ENCODE data around the gene POMGNT2. TPM values are rescaled to one million over a fixed set of nuclear protein-coding genes. Genes with fewer than 3 reads are reported as not detected.

Gene POMGNT2
- total RNA-seq, 1 donor from 2014 or later = 13.0 TPM

- H3K27me3 ChIP-seq (ENCODE audit: insufficient read depth, low read length) = no peaks in the 10 kb centered on the region
- Mint-ChIP-seq H3K36me3 (ENCODE audit: low read depth, unreplicated experiment) (no peaks in the 10 kb centered on the region), H3K4me1 (ENCODE audit: low read depth, unreplicated experiment) (no peaks in the 10 kb centered on the region), H3K9me3 (ENCODE audit: unreplicated experiment) (peaks cover 14% of the 10 kb centered on the region), H3K4me3 (ENCODE audit: unreplicated experiment) (no peak overlapping the region), H3K27me3 (ENCODE audit: low read depth, unreplicated experiment) (peaks cover 9% of the 10 kb centered on the region), H3K27ac (ENCODE audit: unreplicated experiment) (no peak overlapping the region)
- H3K27ac ChIP-seq (ENCODE audit: low read depth, low read length) = no peak overlapping the region
- no peak overlapping the region for H3K4me3 ChIP-seq (ENCODE audit: insufficient read depth, low read depth, low read length)
- H4K20me1 ChIP-seq (ENCODE audit: insufficient read depth, low read length) = no peaks in the 10 kb centered on the region
- no peak overlapping the region for H3K4me2 ChIP-seq (ENCODE audit: low read length)
- no peak for TF ChIP-seq CTCF (IDR thresholded peaks at IDR 0.05; ENCODE audit: insufficient read depth, low read depth, low read length)
- no peak for TF ChIP-seq EZH2 (IDR thresholded peaks at IDR 0.05; ENCODE audit: insufficient read depth, low read length)
- FAIRE-seq = no peak
- H3K79me2 ChIP-seq (ENCODE audit: insufficient read depth, low read length) = no peaks in the 10 kb centered on the region
- no peak overlapping the region for H3K9ac ChIP-seq (ENCODE audit: low read length)
- no peak for DNase-seq (ENCODE audit: low read depth)
- no peaks in the 10 kb centered on the region for H3K4me1 ChIP-seq (ENCODE audit: insufficient read depth, low read length)
- no peak overlapping the region for H2AFZ ChIP-seq (ENCODE audit: low read depth, low read length)
- H3K36me3 ChIP-seq (ENCODE audit: insufficient read depth, low read length) = no peaks in the 10 kb centered on the region
- no peaks in the 10 kb centered on the region for H3K9me3 ChIP-seq (ENCODE audit: insufficient read depth, low read depth, low read length)
Measured at GRCh38 chr3:43055806-43056770, 49.8 kb downstream of the POMGNT2 start.

DNA sequence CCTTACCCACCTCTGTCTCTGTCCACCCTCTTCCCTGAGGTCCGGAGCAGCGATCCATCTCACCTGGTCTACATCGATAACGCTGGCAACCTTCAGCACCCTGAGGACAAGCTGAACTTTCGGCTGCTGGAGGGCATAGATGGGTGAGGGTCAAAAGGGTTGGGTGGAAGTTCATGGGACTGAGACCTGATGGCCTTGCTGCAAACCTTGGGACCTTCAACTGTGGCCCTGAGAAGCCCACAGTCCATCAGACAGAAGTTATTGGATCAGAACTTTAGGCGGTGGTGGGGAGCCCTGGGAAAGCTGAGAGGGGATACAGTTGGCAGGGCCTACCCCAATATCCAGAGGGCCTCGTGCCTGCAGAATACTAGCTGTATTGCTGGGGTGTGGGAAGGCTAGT lies 50.5 kb downstream of the POMGNT2 start:
- FAIRE-seq (no peak), DNase-seq (ENCODE audit: low read depth) (no peak)
- H2AFZ ChIP-seq (ENCODE audit: low read depth, low read length) = no peak overlapping the region
- no peak overlapping the region for H3K4me3 ChIP-seq (ENCODE audit: insufficient read depth, low read depth, low read length)
- no peaks in the 10 kb centered on the region for H3K4me1 Mint-ChIP-seq (ENCODE audit: low read depth, unreplicated experiment)
- H3K9ac ChIP-seq (ENCODE audit: low read length) = no peak overlapping the region
- no peak overlapping the region for H3K27ac ChIP-seq (ENCODE audit: low read depth, low read length)
- no peak overlapping the region for H3K4me3 Mint-ChIP-seq (ENCODE audit: unreplicated experiment)
- H3K9me3 ChIP-seq (ENCODE audit: insufficient read depth, low read depth, low read length) = no peaks in the 10 kb centered on the region
- no peak overlapping the region for H3K4me2 ChIP-seq (ENCODE audit: low read length)
- no peak overlapping the region for H3K27ac Mint-ChIP-seq (ENCODE audit: unreplicated experiment)
- no peak for TF ChIP-seq CTCF (IDR thresholded peaks at IDR 0.05; ENCODE audit: insufficient read depth, low read depth, low read length)
- no peak for TF ChIP-seq EZH2 (IDR thresholded peaks at IDR 0.05; ENCODE audit: insufficient read depth, low read length)
- H3K4me1 ChIP-seq (ENCODE audit: insufficient read depth, low read length) = no peaks in the 10 kb centered on the region
- H3K9me3 Mint-ChIP-seq (ENCODE audit: unreplicated experiment) = peaks cover 15% of the 10 kb centered on the region
- H3K36me3 Mint-ChIP-seq (ENCODE audit: low read depth, unreplicated experiment) = no peaks in the 10 kb centered on the region
- no peaks in the 10 kb centered on the region for H4K20me1 ChIP-seq (ENCODE audit: insufficient read depth, low read length)
- H3K36me3 ChIP-seq (ENCODE audit: insufficient read depth, low read length) = no peaks in the 10 kb centered on the region
- H3K79me2 ChIP-seq (ENCODE audit: insufficient read depth, low read length) = no peaks in the 10 kb centered on the region
- peaks cover 9% of the 10 kb centered on the region for H3K27me3 Mint-ChIP-seq (ENCODE audit: low read depth, unreplicated experiment)
- H3K27me3 ChIP-seq (ENCODE audit: insufficient read depth, low read length) = no peaks in the 10 kb centered on the region

DNA sequence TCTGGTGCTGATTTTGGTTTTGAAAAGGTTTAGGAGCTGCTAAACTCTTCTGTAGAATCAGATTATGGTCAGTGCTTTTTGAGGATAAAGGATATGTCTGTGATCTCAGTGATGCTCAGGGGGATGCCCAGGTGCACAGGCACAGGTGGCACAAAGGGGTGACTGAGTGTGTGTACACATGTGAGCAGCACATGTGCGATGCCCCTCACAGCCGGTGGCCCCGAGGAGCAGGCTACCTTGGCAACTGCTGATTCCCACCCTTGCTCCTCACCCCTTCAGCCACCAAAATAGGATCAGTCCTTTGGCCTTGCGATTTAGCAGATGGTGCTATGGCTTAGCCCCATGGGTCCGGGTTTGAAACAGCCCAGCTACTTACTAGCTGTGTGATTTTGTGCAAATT lies 51.1 kb downstream of the POMGNT2 start:
- H3K36me3 ChIP-seq (ENCODE audit: insufficient read depth, low read length) = no peaks in the 10 kb centered on the region
- H3K27me3 Mint-ChIP-seq (ENCODE audit: low read depth, unreplicated experiment) = peaks cover 9% of the 10 kb centered on the region
- TF ChIP-seq EZH2 (IDR thresholded peaks at IDR 0.05; ENCODE audit: insufficient read depth, low read length) (no peak), CTCF (IDR thresholded peaks at IDR 0.05; ENCODE audit: insufficient read depth, low read depth, low read length) (no peak)
- no peak overlapping the region for H3K4me2 ChIP-seq (ENCODE audit: low read length)
- H4K20me1 ChIP-seq (ENCODE audit: insufficient read depth, low read length) = no peaks in the 10 kb centered on the region
- no peaks in the 10 kb centered on the region for H3K27me3 ChIP-seq (ENCODE audit: insufficient read depth, low read length)
- peaks cover 18% of the 10 kb centered on the region for H3K9me3 Mint-ChIP-seq (ENCODE audit: unreplicated experiment)
- no peak overlapping the region for H3K27ac ChIP-seq (ENCODE audit: low read depth, low read length)
- H3K9me3 ChIP-seq (ENCODE audit: insufficient read depth, low read depth, low read length) = no peaks in the 10 kb centered on the region
- H3K4me3 Mint-ChIP-seq (ENCODE audit: unreplicated experiment) = no peak overlapping the region
- no peak overlapping the region for H2AFZ ChIP-seq (ENCODE audit: low read depth, low read length)
- FAIRE-seq (no peak), DNase-seq (ENCODE audit: low read depth) (no peak)
- no peaks in the 10 kb centered on the region for H3K4me1 ChIP-seq (ENCODE audit: insufficient read depth, low read length)
- H3K27ac Mint-ChIP-seq (ENCODE audit: unreplicated experiment) = no peak overlapping the region
- H3K36me3 Mint-ChIP-seq (ENCODE audit: low read depth, unreplicated experiment) = no peaks in the 10 kb centered on the region
- no peaks in the 10 kb centered on the region for H3K79me2 ChIP-seq (ENCODE audit: insufficient read depth, low read length)
- H3K4me1 Mint-ChIP-seq (ENCODE audit: low read depth, unreplicated experiment) = no peaks in the 10 kb centered on the region
- no peak overlapping the region for H3K9ac ChIP-seq (ENCODE audit: low read length)
- H3K4me3 ChIP-seq (ENCODE audit: insufficient read depth, low read depth, low read length) = no peak overlapping the region

Data from astrocyte (in vitro differentiated cells and primary cell).